ENCODE data around the gene KCTD21.

- TF ChIP-seq POLR2AphosphoS5 (IDR thresholded peaks at IDR 0.05; ENCODE audit: low read depth, low read length), result no peak
- no peak for TF ChIP-seq SIN3A (IDR thresholded peaks at IDR 0.05; ENCODE audit: borderline replicate concordance, insufficient read depth, low read length)
- TF ChIP-seq, protein P1, sequence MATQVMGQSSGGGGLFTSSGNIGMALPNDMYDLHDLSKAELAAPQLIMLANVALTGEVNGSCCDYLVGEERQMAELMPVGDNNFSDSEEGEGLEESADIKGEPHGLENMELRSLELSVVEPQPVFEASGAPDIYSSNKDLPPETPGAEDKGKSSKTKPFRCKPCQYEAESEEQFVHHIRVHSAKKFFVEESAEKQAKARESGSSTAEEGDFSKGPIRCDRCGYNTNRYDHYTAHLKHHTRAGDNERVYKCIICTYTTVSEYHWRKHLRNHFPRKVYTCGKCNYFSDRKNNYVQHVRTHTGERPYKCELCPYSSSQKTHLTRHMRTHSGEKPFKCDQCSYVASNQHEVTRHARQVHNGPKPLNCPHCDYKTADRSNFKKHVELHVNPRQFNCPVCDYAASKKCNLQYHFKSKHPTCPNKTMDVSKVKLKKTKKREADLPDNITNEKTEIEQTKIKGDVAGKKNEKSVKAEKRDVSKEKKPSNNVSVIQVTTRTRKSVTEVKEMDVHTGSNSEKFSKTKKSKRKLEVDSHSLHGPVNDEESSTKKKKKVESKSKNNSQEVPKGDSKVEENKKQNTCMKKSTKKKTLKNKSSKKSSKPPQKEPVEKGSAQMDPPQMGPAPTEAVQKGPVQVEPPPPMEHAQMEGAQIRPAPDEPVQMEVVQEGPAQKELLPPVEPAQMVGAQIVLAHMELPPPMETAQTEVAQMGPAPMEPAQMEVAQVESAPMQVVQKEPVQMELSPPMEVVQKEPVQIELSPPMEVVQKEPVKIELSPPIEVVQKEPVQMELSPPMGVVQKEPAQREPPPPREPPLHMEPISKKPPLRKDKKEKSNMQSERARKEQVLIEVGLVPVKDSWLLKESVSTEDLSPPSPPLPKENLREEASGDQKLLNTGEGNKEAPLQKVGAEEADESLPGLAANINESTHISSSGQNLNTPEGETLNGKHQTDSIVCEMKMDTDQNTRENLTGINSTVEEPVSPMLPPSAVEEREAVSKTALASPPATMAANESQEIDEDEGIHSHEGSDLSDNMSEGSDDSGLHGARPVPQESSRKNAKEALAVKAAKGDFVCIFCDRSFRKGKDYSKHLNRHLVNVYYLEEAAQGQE (IDR thresholded peaks at IDR 0.05; ENCODE audit: insufficient read depth in 1 of 2, low read depth in 2 of 2, low read length in 2 of 2), result no peak
- no peak for TF ChIP-seq TAF1 (IDR thresholded peaks at IDR 0.05; ENCODE audit: borderline replicate concordance, insufficient read depth, low read length)
Observed at GRCh38 chr11:78149646-78150045, 38.8 kb downstream of the KCTD21 start.
